Ishikawa (cell line): ENCODE data around the gene BRD2.
A peak's percentile ranks its signal among the peaks of the same experiment; 100 is the strongest.

Experiments
- CEBPB ChIP-seq: IDR thresholded peaks from 2 replicates; pipeline ENCODE4 v1.6.1; 2012
- CREB1 ChIP-seq: IDR thresholded peaks from 2 replicates; pipeline ENCODE4 v1.6.1; 2012; ENCODE audit warnings: low read depth
- EGR1 ChIP-seq: IDR thresholded peaks from 2 replicates; pipeline ENCODE4 v1.6.1; 2012
- EP300 ChIP-seq: IDR thresholded peaks from 2 replicates; pipeline ENCODE4 v1.6.1; 2012; ENCODE audit warnings: borderline replicate concordance
- FOXM1 ChIP-seq: IDR thresholded peaks from 2 replicates; pipeline ENCODE4 v1.6.1; 2012; ENCODE audit warnings: low read depth, borderline replicate concordance
- NFIC ChIP-seq: IDR thresholded peaks from 2 replicates; pipeline ENCODE4 v1.6.1; 2012
- RAD21 ChIP-seq: IDR thresholded peaks from 2 replicates; pipeline ENCODE4 v1.6.1; 2012; ENCODE audit warnings: low read depth
- TAF1 ChIP-seq: IDR thresholded peaks from 2 replicates; pipeline ENCODE4 v1.6.1; 2012; ENCODE audit warnings: low read depth, mild to moderate bottlenecking
- TCF12 ChIP-seq: IDR thresholded peaks from 2 replicates; pipeline ENCODE4 v1.6.1; 2012; ENCODE audit warnings: low read depth
- TEAD4 ChIP-seq: IDR thresholded peaks from 2 replicates; pipeline ENCODE4 v1.6.1; 2012
- YY1 ChIP-seq: IDR thresholded peaks from 2 replicates; pipeline ENCODE4 v1.6.1; 2012; ENCODE audit warnings: low read depth
- ZBTB7A ChIP-seq: IDR thresholded peaks from 2 replicates; pipeline ENCODE4 v1.6.1; 2012; ENCODE audit warnings: low read depth
- TF ChIP-seq, protein P1 (sequence below): IDR thresholded peaks from 2 replicates; pipeline ENCODE4 v1.6.1; 2012
- TF ChIP-seq, protein P2 (sequence below): IDR thresholded peaks from 2 replicates; pipeline ENCODE4 v1.6.1; 2012; ENCODE audit warnings: low read depth, mild to moderate bottlenecking
- TF ChIP-seq, protein P3 (sequence below): IDR thresholded peaks from 2 replicates; pipeline ENCODE4 v1.6.1; 2012

The BRD2 gene

DNA sequence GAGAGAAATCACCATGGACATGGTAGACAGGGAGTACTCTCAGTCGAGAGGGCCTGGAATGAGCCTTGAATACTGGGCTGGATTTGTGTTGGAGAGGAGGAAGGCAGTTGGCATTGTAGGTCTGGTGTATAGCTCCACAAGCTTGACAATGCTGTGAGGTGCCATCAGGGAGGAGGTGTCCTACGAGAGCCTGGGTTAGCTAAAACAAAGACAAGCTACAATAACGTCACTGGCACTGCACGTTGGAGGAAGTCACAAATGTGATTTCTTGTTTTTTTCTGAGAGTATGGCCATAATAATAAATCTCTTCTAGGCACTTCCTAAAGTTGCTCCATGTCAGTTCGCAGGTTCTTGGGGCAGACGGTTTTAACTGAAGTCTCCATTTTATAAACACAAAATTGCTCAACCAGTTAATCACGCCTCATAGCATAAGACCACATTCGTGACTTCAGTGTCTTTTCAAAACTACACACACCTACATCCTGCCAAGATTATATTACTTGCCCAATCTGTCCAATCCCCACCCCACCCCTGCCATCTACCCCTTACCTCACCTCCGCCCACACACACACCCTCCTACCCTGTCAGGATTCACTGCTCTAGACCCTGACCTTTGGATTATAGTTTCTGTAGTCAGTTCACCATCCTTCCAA is 23.2 kb upstream of the BRD2 start:
- TF ChIP-seq EGR1 (no peak), NFIC (no peak), ZBTB7A (no peak)
- TF ChIP-seq, protein P1, sequence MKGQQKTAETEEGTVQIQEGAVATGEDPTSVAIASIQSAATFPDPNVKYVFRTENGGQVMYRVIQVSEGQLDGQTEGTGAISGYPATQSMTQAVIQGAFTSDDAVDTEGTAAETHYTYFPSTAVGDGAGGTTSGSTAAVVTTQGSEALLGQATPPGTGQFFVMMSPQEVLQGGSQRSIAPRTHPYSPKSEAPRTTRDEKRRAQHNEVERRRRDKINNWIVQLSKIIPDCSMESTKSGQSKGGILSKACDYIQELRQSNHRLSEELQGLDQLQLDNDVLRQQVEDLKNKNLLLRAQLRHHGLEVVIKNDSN = no peak
- TF ChIP-seq, protein P2, sequence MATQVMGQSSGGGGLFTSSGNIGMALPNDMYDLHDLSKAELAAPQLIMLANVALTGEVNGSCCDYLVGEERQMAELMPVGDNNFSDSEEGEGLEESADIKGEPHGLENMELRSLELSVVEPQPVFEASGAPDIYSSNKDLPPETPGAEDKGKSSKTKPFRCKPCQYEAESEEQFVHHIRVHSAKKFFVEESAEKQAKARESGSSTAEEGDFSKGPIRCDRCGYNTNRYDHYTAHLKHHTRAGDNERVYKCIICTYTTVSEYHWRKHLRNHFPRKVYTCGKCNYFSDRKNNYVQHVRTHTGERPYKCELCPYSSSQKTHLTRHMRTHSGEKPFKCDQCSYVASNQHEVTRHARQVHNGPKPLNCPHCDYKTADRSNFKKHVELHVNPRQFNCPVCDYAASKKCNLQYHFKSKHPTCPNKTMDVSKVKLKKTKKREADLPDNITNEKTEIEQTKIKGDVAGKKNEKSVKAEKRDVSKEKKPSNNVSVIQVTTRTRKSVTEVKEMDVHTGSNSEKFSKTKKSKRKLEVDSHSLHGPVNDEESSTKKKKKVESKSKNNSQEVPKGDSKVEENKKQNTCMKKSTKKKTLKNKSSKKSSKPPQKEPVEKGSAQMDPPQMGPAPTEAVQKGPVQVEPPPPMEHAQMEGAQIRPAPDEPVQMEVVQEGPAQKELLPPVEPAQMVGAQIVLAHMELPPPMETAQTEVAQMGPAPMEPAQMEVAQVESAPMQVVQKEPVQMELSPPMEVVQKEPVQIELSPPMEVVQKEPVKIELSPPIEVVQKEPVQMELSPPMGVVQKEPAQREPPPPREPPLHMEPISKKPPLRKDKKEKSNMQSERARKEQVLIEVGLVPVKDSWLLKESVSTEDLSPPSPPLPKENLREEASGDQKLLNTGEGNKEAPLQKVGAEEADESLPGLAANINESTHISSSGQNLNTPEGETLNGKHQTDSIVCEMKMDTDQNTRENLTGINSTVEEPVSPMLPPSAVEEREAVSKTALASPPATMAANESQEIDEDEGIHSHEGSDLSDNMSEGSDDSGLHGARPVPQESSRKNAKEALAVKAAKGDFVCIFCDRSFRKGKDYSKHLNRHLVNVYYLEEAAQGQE = no peak

DNA sequence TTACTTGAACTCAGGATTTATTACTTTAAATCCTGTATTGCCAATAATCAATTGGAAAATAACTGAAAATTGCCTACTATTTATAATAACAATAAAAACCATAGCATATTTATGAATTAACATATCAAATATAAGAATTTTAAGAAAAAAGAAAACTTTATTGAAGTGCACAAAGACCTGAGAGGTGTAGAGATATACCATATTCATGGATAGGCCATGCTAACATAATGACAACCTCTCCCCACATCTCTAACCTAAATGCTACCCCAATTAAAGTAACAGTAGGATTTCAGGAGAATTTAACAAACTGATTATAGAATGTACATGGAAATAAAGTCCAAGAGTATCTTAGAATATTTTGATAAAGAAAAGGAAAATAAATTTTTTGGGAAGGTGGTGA is 22.4 kb upstream of the BRD2 start:
- TF ChIP-seq, protein P3, sequence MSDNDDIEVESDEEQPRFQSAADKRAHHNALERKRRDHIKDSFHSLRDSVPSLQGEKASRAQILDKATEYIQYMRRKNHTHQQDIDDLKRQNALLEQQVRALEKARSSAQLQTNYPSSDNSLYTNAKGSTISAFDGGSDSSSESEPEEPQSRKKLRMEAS = no peak
- TF ChIP-seq CEBPB (no peak), FOXM1 (no peak), TAF1 (no peak), ZBTB7A (no peak), EP300 (no peak), EGR1 (no peak), TEAD4 (no peak), CREB1 (no peak), TCF12 (no peak), YY1 (no peak), RAD21 (no peak)
- TF ChIP-seq, protein P2 = no peak
- TF ChIP-seq, protein P1 = no peak

DNA sequence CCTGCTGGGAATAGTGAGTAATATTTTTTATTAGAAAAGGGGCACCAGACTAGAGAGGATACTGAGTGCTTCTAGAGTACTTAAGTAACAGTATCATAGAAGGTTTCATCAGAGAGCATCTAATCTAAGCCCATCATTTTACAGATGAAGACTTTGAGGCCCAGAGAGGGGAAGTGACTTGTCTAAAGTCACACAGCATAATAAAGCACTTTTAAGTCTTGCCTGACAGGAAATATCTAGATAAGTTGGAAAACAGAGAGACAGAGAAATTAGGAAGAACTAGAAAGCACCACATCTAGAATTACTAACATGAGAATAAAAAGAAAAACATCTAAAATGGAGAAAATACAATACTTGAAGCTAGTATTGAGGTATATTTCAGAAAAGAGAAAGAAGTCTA is 21.5 kb upstream of the BRD2 start:
- TF ChIP-seq CEBPB (no peak), CREB1 (no peak), EGR1 (no peak), TEAD4 (no peak), EP300 (no peak), NFIC (no peak), TCF12 (no peak), ZBTB7A (no peak), YY1 (no peak), TAF1 (no peak), RAD21 (no peak)
- TF ChIP-seq, protein P1 = no peak
- TF ChIP-seq, protein P3 = no peak
- TF ChIP-seq, protein P2 = no peak

DNA sequence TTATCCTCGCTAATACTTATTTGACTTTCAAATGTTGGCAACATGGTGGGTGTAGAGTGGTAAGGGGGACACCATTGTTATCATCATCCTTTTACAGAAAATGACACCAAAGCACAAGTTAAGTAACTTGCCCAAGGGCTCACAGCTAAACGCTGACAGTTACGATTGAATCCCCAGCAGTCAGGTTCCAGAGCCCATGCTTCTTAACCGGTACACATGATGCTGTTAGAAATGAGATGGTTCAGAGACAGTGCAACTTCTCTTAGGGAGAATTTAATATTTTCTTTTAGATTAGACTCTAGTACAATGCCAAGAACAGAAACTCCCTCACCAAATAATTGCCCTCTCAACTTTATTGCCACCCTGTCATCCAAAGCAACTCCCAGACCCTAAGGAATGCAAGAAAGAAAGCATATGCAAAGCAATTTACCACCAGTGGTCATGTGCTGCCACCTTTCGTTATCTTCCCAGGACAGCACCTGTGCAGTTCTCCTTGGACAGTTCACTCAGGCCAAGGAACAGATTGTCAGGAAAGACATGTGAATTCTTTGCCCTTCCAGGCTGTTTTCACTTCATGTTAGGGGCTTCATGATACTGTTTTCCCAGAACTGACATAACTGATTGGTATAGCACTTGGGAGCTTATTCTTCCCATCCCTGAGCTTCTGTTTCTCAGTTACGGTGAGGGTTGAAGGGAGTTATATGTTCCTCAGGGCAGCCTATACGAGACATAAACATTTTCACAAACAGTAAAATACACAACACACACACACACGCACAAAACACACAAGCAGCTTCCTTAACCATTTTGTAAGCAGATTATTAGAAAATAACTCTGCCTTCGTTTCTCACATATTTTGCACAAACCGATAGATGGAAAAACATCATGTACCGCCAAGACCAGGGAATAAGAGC is 20.6 kb upstream of the BRD2 start:
- TF ChIP-seq RAD21 = peak; percentile 90
- TF ChIP-seq, protein P1 = no peak
- TF ChIP-seq, protein P2 = no peak
